H9 (cell line): ENCODE measurements around the gene TBC1D25. TPM values are rescaled to one million over a fixed set of nuclear protein-coding genes. Genes with fewer than 3 reads are reported as not detected.

Experiments used
- DNase-seq: peaks from one replicate; pipeline ENCODE4 v3.0.0-alpha.2; 2017
- H2AFZ ChIP-seq: one replicate; pipeline ENCODE4 v1.6.1; 2013; ENCODE audit warnings: mild to moderate bottlenecking, low read length, control low read depth, moderate library complexity
- H2AK5ac ChIP-seq: 2 replicates; pipeline ENCODE4 v1.6.1; 2013; ENCODE audit warnings: low read length, control low read depth, mixed read lengths; ENCODE audit not compliant: insufficient read length
- H2BK120ac ChIP-seq: one replicate; pipeline ENCODE4 v1.6.1; 2013; ENCODE audit warnings: low read depth, mild to moderate bottlenecking, low read length, control low read depth, inconsistent platforms; ENCODE audit not compliant: poor library complexity, severe bottlenecking
- H2BK12ac ChIP-seq: 2 replicates; pipeline ENCODE4 v1.6.1; 2013; ENCODE audit warnings: low read length, control low read depth, mixed read lengths, low read depth; ENCODE audit not compliant: insufficient read length
- H2BK15ac ChIP-seq: 2 replicates; pipeline ENCODE4 v1.6.1; 2013; ENCODE audit warnings: low read depth, low read length, control low read depth
- H2BK20ac ChIP-seq: one replicate; pipeline ENCODE4 v1.6.1; 2013; ENCODE audit warnings: low read depth, mild to moderate bottlenecking, low read length, control low read depth, inconsistent platforms; ENCODE audit not compliant: poor library complexity, severe bottlenecking
- H2BK5ac ChIP-seq: 2 replicates; pipeline ENCODE4 v1.6.1; 2013; ENCODE audit warnings: low read length, control low read depth, mixed read lengths; ENCODE audit not compliant: insufficient read length
- H3K14ac ChIP-seq: 2 replicates; pipeline ENCODE4 v1.6.1; 2013; ENCODE audit warnings: low read length, control low read depth; ENCODE audit not compliant: insufficient read depth
- H3K18ac ChIP-seq: 2 replicates; pipeline ENCODE4 v1.6.1; 2013; ENCODE audit warnings: low read depth, mild to moderate bottlenecking, mixed read lengths, low read length, control low read depth; ENCODE audit not compliant: insufficient read length
- H3K23ac ChIP-seq: 2 replicates; pipeline ENCODE4 v1.6.1; 2013; ENCODE audit warnings: low read length, control low read depth, mixed read lengths, low read depth; ENCODE audit not compliant: insufficient read length
- H3K23me2 ChIP-seq: 2 replicates; pipeline ENCODE4 v1.6.1; 2013; ENCODE audit warnings: low read depth, mild to moderate bottlenecking, mixed read lengths, low read length, control low read depth; ENCODE audit not compliant: insufficient read length, poor library complexity, severe bottlenecking
- H3K27ac ChIP-seq: 2 replicates; pipeline ENCODE4 v1.5.1; 2013; ENCODE audit warnings: low read length, control low read depth, mixed read lengths, low read depth; ENCODE audit not compliant: insufficient read length
- H3K27me3 ChIP-seq: 2 replicates; pipeline ENCODE4 v1.6.1; 2013; ENCODE audit warnings: low read length, control low read depth, inconsistent platforms; ENCODE audit not compliant: insufficient read depth
- H3K4ac ChIP-seq: 2 replicates; pipeline ENCODE4 v1.6.1; 2013; ENCODE audit warnings: low read depth, mild to moderate bottlenecking, control low read depth, inconsistent platforms, low read length, moderate library complexity
- H3K4me1 ChIP-seq: 2 replicates; pipeline ENCODE4 v1.6.1; 2013; ENCODE audit warnings: low read length, control low read depth, inconsistent platforms; ENCODE audit not compliant: insufficient read depth
- H3K4me2 ChIP-seq: 2 replicates; pipeline ENCODE4 v1.6.1; 2013; ENCODE audit warnings: low read length, control low read depth, mixed read lengths; ENCODE audit not compliant: insufficient read length, insufficient read depth
- H3K56ac ChIP-seq: 2 replicates; pipeline ENCODE4 v1.6.1; 2013; ENCODE audit warnings: low read depth, mild to moderate bottlenecking, mixed read lengths, low read length, control low read depth; ENCODE audit not compliant: insufficient read length
- H3K79me1 ChIP-seq: 2 replicates; pipeline ENCODE4 v1.6.1; 2013; ENCODE audit warnings: low read depth, mild to moderate bottlenecking, moderate library complexity, low read length, control low read depth, inconsistent platforms; ENCODE audit not compliant: insufficient read depth, poor library complexity, severe bottlenecking
- H3K79me2 ChIP-seq: 2 replicates; pipeline ENCODE4 v1.6.1; 2013; ENCODE audit warnings: low read length, control low read depth, inconsistent platforms; ENCODE audit not compliant: insufficient read depth
- H3K9ac ChIP-seq: 2 replicates; pipeline ENCODE4 v1.6.1; 2013; ENCODE audit warnings: low read length, control low read depth, mixed read lengths; ENCODE audit not compliant: insufficient read length; ENCODE audit errors: extremely low read depth
- H3K9me3 ChIP-seq: one replicate; pipeline ENCODE4 v1.6.1; 2013; ENCODE audit warnings: low read depth, low read length, inconsistent platforms; ENCODE audit not compliant: control insufficient read depth
- H3T11ph ChIP-seq: one replicate; pipeline ENCODE4 v1.6.1; 2013; ENCODE audit warnings: mild to moderate bottlenecking, low read length, control low read depth, inconsistent platforms
- H4K20me1 ChIP-seq: one replicate; pipeline ENCODE4 v1.6.1; 2013; ENCODE audit not compliant: control insufficient read depth, insufficient read length, insufficient read depth
- H4K5ac ChIP-seq: 2 replicates; pipeline ENCODE4 v1.6.1; 2013; ENCODE audit warnings: low read depth, mild to moderate bottlenecking, mixed read lengths, low read length, control low read depth; ENCODE audit not compliant: insufficient read length
- H4K8ac ChIP-seq: replicated peaks from 2 replicates; pipeline ENCODE4 v1.6.1; 2013; ENCODE audit warnings: low read length, control low read depth, mixed read lengths, low read depth; ENCODE audit not compliant: insufficient read length
- H4K91ac ChIP-seq: 2 replicates; pipeline ENCODE4 v1.6.1; 2013; ENCODE audit warnings: low read depth, mild to moderate bottlenecking, moderate library complexity, mixed read lengths, low read length, control low read depth; ENCODE audit not compliant: insufficient read length
- H3K27ac Mint-ChIP-seq, 3 experiments: 2 replicates in 2 of 3; 3 replicates in 1 of 3; pipeline ENCODE4 v1.8.0; 2020 to 2021; ENCODE audit warnings: mixed read lengths in 3 of 3, mild to moderate bottlenecking in 1 of 3, moderate library complexity in 1 of 3
- H3K27me3 Mint-ChIP-seq: 2 replicates; pipeline ENCODE4 v1.8.0; 2021; ENCODE audit warnings: low read depth, mild to moderate bottlenecking, moderate library complexity, mixed read lengths
- H3K36me3 Mint-ChIP-seq, 3 experiments: 2 replicates in 2 of 3; 3 replicates in 1 of 3; pipeline ENCODE4 v1.8.0; 2020 to 2021; ENCODE audit warnings: low read depth in 3 of 3, mixed read lengths in 3 of 3; ENCODE audit not compliant: insufficient read depth in 1 of 3
- H3K4me1 Mint-ChIP-seq, 2 experiments: 2 replicates each; pipeline ENCODE4 v1.8.0; 2020; ENCODE audit warnings: mixed read lengths in 2 of 2
- H3K4me3 Mint-ChIP-seq, 2 experiments: 2 replicates in 1 of 2; 3 replicates in 1 of 2; pipeline ENCODE4 v1.8.0; 2020 to 2021; ENCODE audit warnings: mild to moderate bottlenecking in 2 of 2, mixed read lengths in 2 of 2, moderate library complexity in 1 of 2
- H3K9me3 Mint-ChIP-seq, 2 experiments: 2 replicates in 1 of 2; 3 replicates in 1 of 2; pipeline ENCODE4 v1.8.0; 2020; ENCODE audit warnings: mild to moderate bottlenecking in 2 of 2, mixed read lengths in 2 of 2, moderate library complexity in 1 of 2
- WGBS: extraction: QIAGEN DNeasy Blood & Tissue Kit; methylation state at CpG from one replicate; pipeline ENCODE4 v1.1.7; 2013; ENCODE audit warnings: missing lambda C conversion rate, low lambda C conversion rate, mixed read lengths; ENCODE audit not compliant: insufficient read length; ENCODE audit errors: extremely low coverage; 5-methylcytosine and 5-hydroxymethylcytosine counted together
- total RNA-seq: library from RNA; stranded (reverse); gene quantifications from 2 replicates; pipeline ENCODE4 v1.2.1, GENCODE V29; 2021
- TF ChIP-seq, protein P1 (sequence below): fragments of 200-600 bp; sonication (generic); conservative IDR thresholded peaks from 3 replicates; pipeline ENCODE4 v1.8.0; 2021; ENCODE audit warnings: antibody characterized with exemption, mild to moderate bottlenecking

The TBC1D25 gene
- total RNA-seq, 1 experiment from 2014 or later = 10.2 TPM

DNA sequence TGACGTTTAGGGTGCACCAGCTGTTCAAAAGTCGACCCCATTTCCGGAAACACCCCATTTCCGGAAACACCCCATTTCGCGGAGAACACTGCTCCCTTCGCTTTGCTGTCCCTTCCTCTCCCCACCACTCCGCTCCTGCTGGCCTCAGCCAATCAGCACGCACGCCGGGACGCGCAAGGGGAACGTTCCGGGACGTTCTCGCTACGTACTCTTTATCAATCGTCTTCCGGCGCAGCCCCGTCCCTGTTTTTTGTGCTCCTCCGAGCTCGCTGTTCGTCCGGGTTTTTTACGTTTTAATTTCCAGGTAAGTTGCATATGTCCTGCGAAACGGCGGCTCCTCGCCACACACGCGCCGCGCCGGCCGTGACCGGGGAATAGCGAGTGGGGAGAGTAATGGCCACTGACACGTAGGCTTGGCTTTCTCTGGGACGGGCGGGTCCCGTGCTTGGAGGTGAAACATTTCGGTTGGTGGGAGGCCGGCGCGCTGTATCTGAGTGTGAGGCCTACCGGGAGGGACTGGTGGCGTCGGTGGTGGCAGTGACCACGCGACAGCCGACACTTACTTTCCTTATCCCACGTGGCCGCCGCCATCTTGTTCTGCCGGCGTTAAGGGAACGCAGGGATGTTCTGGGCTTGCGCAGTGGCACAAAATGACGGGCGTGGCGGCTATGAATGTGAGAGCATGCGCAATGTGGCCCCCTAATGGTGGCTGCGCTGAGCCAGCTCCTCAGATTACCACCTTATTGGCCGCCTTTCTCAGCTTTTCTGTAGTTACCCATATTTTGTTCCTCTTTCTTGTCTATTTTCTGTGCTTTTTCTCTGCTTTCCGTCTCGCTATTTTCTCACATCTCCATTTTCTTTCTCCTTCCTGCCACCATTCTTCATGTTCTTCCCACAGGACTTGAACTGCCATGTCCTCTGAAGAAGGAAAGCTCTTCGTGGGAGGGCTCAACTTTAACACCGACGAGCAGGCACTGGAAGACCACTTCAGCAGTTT, 35.1 kb downstream of the TBC1D25 start, which contains the start of gene RBM3:
TSS of gene RBM3 (plus strand) at position 215 of the 997 bp plus-strand sequence. CDS start at position 912, 697 bp downstream.
- Mint-ChIP-seq H3K27ac (peak within 1 kb of the TSS; percentile 99 to 100 (median 99)), H3K9me3 (peaks cover 72% of the 10 kb centered on the region in 2 experiments), H3K4me1 (peaks cover 0 to 11% of the 10 kb centered on the region in 2 experiments; a peak in 2 of 4 replicates), H3K36me3 (peaks cover 41 to 52% (median 45%) of the 10 kb centered on the region in 3 experiments), H3K4me3 (peak within 1 kb of the TSS; percentile 96), H3K27me3 (no peaks in the 10 kb centered on the region; the same call in none of the 2 replicates)
- H2BK20ac ChIP-seq = no peak within 1 kb of the TSS
- H3K27ac ChIP-seq = no peak within 1 kb of the TSS
- H4K91ac ChIP-seq = no peak within 1 kb of the TSS
- H2BK15ac ChIP-seq = no peak within 1 kb of the TSS
- 0 out of 2 replicates have a peak, but pooled peaks cover 2% of the 10 kb centered on the region for H3K4me1 ChIP-seq
- H3K9ac ChIP-seq = peak within 1 kb of the TSS; percentile 89
- H3K79me2 ChIP-seq = no peaks in the 10 kb centered on the region; the same call in 1 of the 2 replicates
- H2AK5ac ChIP-seq = no peak within 1 kb of the TSS
- peak within 1 kb of the TSS; percentile 95 for H4K5ac ChIP-seq
- peak within 1 kb of the TSS; percentile 75 for H3K56ac ChIP-seq
- H3K4ac ChIP-seq = no peak within 1 kb of the TSS; the same call in 1 of the 2 replicates
- peaks cover 28% of the 10 kb centered on the region for H3K9me3 ChIP-seq
- H4K20me1 ChIP-seq = no peaks in the 10 kb centered on the region
- H3K18ac ChIP-seq = peak within 1 kb of the TSS; percentile 96
- H2AFZ ChIP-seq = no peak within 1 kb of the TSS
- H3K27me3 ChIP-seq = no peaks in the 10 kb centered on the region
- no peak within 1 kb of the TSS for H3T11ph ChIP-seq
- peak within 1 kb of the TSS; percentile 74 for H3K4me2 ChIP-seq
- H4K8ac ChIP-seq = no peak within 1 kb of the TSS
- peaks cover 4% of the 10 kb centered on the region for H3K23me2 ChIP-seq
- peak within 1 kb of the TSS; percentile 98 for H2BK120ac ChIP-seq
- H3K79me1 ChIP-seq = no peaks in the 10 kb centered on the region
- no peak within 1 kb of the TSS for H2BK5ac ChIP-seq
- TF ChIP-seq, protein P1, sequence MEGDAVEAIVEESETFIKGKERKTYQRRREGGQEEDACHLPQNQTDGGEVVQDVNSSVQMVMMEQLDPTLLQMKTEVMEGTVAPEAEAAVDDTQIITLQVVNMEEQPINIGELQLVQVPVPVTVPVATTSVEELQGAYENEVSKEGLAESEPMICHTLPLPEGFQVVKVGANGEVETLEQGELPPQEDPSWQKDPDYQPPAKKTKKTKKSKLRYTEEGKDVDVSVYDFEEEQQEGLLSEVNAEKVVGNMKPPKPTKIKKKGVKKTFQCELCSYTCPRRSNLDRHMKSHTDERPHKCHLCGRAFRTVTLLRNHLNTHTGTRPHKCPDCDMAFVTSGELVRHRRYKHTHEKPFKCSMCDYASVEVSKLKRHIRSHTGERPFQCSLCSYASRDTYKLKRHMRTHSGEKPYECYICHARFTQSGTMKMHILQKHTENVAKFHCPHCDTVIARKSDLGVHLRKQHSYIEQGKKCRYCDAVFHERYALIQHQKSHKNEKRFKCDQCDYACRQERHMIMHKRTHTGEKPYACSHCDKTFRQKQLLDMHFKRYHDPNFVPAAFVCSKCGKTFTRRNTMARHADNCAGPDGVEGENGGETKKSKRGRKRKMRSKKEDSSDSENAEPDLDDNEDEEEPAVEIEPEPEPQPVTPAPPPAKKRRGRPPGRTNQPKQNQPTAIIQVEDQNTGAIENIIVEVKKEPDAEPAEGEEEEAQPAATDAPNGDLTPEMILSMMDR = peak; percentile 45; the same call in 2 of the 3 replicates
- H3K14ac ChIP-seq = peak within 1 kb of the TSS; percentile 98
- no peak within 1 kb of the TSS for H2BK12ac ChIP-seq
- DNase-seq = peak; percentile 89
- no peak within 1 kb of the TSS for H3K23ac ChIP-seq
- WGBS = no CpG with 5 or more reads among the region's 71 CpGs
